IPS DF 4.7 (cell line): ENCODE results near the gene WNK1.

ENCODE experiments used
- DNase-seq: peaks from one replicate; pipeline ENCODE4 v3.0.0-alpha.2; 2013; ENCODE audit warnings: low spot score; ENCODE audit errors: extremely low read depth

The WNK1 gene

DNA sequence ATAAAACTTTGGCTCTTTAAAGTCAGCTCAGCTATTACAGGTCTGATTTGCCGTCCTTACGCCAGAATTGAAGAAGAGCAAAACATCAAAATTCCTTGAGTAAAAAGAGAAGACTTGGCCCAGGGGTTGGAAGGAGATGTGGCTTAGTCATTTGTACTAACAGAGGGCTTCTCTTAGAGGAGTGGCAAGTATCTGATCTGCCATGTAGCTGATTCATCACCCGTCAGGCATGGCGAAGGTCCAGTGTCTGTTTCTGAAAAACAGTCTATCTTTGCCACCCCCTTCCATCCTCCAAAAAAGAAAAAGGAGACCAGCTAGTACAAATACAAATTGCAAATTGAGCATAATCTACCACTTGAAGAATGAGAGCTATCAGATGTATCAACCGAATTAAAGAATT, 105.2 kb downstream of the WNK1 start:
- no peak for DNase-seq

DNA sequence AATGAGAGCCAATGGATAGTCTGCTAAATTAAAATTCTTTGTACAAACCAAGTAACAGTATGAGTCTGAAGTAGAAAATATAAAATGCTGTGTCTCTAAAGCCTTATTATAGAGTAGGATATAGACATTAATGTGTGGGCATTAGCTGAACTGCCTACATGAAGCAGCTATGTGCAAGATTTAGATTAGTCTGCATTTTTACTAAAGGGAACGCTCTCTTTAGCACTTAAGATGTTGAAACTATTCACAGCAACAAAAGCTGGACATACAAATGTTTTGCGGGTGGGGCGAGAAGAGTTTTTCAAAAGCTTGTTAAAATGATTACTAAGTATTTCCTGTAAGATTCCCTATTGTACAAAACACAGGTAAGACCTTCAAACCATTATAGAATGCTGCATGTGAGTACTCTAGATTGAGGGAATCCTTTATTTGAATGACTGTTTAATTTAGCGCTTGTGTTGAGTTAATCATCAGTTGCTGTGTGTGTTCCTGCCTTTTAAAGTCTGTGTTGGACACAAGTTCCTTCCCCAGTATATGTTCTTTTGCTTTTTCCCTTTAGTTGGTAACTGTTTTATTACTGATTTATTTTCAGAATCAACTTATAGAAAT, 110.0 kb downstream of the WNK1 start:
- no peak for DNase-seq

DNA sequence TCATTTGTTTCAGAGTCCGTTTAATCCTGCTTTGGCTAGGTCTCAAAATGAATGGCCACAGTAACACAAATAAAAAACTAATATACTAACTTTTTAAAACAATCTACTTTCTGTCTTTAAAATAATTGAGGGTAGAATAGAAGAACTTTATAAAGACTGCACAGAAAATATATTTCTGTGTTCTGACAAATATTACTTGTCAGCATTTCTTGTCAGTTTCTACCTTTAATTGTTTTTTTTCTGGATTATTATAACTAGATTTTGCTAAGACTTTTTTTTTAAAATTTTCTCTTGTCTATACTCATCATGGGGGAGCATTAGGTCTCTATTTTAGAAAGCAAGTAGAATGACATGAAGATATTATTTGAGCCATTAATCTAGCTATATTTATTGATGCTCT, 110.9 kb downstream of the WNK1 start:
- no peak for DNase-seq

- no peak for DNase-seq
Observed at GRCh38 chr12:865614-866013, 113.2 kb downstream of the WNK1 start.

DNA sequence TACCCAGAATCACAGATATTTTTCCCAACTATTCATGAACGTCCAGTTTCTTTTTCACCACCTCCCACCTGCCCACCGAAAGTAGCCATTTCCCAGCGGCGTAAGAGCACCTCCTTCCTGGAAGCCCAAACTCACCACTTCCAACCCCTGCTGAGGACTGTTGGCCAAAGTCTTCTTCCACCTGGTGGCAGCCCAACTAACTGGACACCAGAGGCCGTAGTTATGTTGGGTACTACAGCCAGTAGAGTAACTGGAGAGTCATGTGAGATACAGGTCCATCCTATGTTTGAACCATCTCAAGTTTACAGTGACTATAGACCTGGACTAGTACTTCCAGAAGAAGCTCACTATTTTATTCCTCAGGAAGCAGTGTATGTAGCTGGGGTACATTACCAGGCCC, 115.5 kb downstream of the WNK1 start:
- DNase-seq = no peak

GRCh38 chr12:868722-869121, 116.3 kb downstream of the WNK1 start:
- DNase-seq = no peak

- DNase-seq = no peak
Observed at GRCh38 chr12:870378-870777, 118.0 kb downstream of the WNK1 start.

DNA sequence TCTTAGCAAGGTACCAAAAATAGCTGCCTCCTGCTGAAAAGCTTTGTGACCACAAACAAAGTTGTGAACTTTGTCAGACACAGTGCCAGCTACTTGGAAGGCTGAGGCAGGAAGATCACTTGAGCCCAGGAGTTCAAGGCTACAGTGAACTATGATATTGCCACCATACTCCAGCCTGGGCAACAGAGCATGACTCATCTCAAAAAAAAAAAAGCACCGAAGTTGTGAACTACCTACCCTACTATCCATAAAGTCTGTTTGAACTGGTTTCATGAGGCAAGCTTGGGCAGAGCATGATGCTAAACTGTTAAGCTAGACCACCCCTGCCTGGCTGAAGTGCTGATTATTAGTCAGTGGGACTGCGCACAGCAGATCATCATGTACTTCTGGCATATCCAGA, 121.6 kb downstream of the WNK1 start:
- DNase-seq = no peak

DNA sequence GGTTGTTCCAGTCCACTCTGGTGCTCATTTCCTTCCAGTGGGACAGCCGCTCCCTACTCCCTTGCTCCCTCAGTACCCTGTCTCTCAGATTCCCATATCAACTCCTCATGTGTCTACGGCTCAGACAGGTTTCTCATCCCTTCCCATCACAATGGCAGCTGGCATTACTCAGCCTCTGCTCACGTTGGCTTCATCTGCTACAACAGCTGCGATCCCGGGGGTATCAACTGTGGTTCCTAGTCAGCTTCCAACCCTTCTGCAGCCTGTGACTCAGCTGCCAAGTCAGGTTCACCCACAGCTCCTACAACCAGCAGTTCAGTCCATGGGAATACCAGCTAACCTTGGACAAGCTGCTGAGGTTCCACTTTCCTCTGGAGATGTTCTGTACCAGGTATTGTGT, 127.3 kb downstream of the WNK1 start:
- no peak for DNase-seq

DNA sequence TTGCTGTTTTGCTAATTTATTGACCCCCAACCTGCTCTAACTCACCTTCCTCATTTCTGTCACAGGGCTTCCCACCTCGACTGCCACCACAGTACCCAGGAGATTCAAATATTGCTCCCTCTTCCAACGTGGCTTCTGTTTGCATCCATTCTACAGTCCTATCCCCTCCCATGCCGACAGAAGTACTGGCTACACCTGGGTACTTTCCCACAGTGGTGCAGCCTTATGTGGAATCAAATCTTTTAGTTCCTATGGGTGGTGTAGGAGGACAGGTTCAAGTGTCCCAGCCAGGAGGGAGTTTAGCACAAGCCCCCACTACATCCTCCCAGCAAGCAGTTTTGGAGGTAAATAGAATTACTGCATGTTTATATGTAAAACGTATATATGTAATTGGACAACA, 128.3 kb downstream of the WNK1 start:
- no peak for DNase-seq

GRCh38 chr12:884746-885414, 132.5 kb downstream of the WNK1 start:
- DNase-seq = no peak

DNA sequence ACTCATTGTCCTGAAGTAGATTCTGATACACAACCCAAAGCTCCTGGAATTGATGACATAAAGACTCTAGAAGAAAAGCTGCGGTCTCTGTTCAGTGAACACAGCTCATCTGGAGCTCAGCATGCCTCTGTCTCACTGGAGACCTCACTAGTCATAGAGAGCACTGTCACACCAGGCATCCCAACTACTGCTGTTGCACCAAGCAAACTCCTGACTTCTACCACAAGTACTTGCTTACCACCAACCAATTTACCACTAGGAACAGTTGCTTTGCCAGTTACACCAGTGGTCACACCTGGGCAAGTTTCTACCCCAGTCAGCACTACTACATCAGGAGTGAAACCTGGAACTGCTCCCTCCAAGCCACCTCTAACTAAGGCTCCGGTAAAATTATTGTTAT, 133.3 kb downstream of the WNK1 start:
- no peak for DNase-seq

- DNase-seq = no peak
Observed at GRCh38 chr12:886206-886605, 133.8 kb downstream of the WNK1 start.

- DNase-seq = no peak
Observed at GRCh38 chr12:894226-894625, 141.8 kb downstream of the WNK1 start.

DNA sequence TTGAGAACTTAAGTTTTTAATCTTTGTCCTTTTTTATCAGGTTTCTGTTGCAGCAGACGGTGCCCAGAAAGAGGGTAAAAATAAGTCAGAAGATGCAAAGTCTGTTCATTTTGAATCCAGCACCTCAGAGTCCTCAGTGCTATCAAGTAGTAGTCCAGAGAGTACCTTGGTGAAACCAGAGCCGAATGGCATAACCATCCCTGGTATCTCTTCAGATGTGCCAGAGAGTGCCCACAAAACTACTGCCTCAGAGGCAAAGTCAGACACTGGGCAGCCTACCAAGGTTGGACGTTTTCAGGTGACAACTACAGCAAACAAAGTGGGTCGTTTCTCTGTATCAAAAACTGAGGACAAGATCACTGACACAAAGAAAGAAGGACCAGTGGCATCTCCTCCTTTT, 143.7 kb downstream of the WNK1 start:
- no peak for DNase-seq

DNA sequence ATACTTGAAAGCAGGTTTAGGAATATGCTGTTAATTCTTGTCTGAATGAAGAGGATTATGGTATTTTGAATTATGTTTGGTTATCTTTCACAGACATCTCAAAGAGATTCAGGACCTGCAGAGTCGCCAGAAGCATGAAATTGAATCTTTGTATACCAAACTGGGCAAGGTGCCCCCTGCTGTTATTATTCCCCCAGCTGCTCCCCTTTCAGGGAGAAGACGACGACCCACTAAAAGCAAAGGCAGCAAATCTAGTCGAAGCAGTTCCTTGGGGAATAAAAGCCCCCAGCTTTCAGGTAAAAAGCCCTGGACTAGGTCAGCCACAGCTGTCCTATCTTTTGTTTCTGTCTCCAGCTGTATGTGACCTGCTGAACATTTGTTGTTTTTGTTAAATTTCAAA, 145.0 kb downstream of the WNK1 start:
- no peak for DNase-seq

DNA sequence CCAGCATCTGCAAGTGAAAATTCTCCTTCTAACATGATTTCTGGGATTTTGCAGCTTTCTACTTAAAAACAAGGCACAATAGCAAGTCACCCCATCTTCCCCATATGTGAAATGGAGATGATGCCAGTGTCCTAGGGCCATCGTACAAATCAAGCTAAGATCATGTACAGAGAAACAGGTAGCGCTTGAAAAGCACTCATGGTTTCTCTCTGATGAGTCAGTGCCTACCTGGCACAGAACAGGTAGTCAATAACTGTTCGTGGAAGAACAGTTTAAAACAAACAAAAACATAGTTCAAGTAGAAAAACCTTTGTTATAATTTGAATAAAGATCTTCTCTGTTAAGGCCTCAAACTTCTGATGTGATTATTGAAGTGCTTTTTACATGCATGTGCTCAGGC, 150.2 kb downstream of the WNK1 start:
- no peak for DNase-seq

- DNase-seq = no peak
Observed at GRCh38 chr12:903055-903454, 150.7 kb downstream of the WNK1 start.

GRCh38 chr12:904010-904414, 151.6 kb downstream of the WNK1 start:
- DNase-seq = no peak

DNA sequence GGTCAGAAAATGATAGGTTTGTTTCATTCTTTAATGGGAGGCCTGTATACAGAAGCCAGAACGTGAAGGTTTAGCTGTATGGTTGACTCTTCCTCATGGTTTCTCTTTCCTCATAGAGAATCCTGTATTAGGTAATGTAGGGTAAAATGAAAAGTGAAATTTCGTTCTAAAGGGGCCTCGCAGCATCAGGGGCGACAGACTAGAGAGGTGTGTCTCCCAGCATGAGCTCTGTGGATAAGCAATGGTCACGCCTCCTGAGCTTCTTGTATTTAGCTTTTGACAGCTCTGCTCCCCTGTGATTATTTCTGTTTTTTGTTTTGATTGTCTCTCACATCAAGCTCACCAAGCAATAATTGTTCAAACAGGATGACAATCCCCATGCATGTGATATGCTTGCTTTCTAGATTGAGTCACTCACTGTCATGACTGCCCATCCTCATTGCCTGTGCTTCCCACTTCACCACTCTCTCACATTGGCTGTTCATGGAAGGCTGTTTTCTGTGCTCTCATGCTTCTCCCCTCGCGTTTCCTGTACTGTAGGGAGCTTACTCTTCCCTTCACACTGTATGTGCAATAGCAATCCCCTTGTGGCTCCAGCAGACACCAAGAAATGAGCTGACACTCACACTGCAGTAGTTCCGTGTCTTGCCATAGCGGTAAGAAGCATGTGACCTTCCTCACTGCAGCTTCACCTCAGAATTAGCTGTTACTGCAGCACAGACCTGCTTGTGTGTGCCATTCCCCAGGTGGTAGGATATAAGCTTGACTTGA, 153.1 kb downstream of the WNK1 start:
- DNase-seq = no peak

GRCh38 chr12:906062-906585, 153.7 kb downstream of the WNK1 start:
- DNase-seq = no peak

DNA sequence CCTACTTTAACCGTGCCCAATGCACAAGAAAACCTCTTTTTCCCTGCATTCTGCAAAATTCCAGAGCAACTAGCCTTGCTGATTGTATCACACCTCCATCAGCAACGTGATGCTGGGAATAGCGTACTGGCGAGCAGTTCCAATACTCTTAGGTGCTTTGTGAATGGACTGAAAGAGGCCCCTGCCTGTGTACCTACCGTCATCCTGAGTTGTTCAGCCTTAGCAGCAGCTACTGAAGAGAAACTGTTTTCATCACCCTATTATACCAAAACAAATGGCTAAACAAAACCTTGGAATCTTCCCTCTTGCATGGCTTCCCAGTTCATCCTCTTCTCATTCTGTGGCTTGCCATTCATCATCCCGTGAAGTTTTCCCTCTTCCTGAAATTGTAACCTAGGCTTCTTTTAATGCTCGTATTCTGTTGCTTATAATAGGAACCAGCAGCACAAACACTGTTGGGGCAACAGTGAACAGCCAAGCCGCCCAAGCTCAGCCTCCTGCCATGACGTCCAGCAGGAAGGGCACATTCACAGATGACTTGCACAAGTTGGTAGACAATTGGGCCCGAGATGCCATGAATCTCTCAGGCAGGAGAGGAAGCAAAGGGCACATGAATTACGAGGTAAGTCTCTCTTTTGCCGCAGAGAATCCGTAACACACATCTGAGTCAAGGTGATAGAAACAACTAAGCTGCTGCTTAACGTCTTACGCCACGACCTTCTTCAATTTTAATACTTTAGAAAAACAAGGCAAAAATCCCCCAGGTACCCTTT, 155.2 kb downstream of the WNK1 start:
- no peak for DNase-seq
